ENCODE results near the gene RAB36. TPM values are rescaled to one million over a fixed set of nuclear protein-coding genes. Genes with fewer than 3 reads are reported as not detected.

The RAB36 gene
- total RNA-seq, 3 donors from 2014 or later: 1.0 to 6.4 (median 1.2) TPM

GRCh38 chr22:23117275-23117674 lies 28.0 kb upstream of the RAB36 start:
- no peaks in the 10 kb centered on the region for H3K4me1 ChIP-seq (ENCODE audit: low read depth)
- no peaks in the 10 kb centered on the region for H3K36me3 ChIP-seq (ENCODE audit: low read depth)
- DNase-seq (no peak), ATAC-seq (no peak)
- TF ChIP-seq CTCF (IDR thresholded peaks at IDR 0.05): no peak
- intact Hi-C loops (cut with DNase I, micrococcal nuclease): no loop called here
- H3K4me3 ChIP-seq: no peak overlapping the region
- no peaks in the 10 kb centered on the region for H3K9me3 ChIP-seq

DNA sequence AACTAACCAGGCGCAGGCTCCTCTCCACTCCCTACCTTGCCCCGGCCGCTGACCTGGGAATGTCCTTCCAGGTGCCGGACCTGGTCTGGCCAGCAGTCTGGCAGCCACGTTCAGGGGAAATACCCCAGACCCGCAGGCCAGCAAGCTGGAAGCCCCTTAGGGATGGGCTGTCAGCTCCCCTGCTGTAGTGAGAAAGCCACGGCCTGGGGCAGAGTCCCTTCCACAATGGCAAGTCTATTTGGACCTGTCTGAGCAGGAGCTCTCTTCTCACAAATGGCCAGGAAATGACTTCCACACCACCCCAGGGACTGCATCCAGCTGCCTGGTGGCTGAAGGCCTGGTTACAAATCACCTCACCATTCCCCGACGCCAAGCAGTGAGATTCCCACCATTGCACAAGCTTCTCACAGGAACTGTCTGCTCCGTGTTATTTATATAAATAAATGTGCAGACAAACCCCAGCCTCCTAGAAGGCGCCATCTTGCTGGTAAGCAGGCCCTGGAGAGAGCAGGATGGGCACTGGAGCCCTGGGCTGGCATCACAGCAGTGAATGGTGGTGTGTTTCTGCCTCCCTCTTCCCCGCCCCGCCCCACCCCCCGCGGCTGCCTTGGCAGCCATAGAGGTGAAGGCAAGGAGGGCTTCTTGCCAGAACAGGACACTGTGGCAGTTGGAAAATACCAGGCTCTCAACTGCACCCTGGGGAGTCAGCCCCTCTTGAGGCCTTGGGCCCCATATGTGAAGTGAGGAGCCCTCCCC lies 27.2 kb upstream of the RAB36 start:
- TF ChIP-seq CTCF (IDR thresholded peaks at IDR 0.05): no peak
- H3K9me3 ChIP-seq: no peaks in the 10 kb centered on the region
- intact Hi-C loops (cut with DNase I, micrococcal nuclease): no loop called here
- no peaks in the 10 kb centered on the region for H3K36me3 ChIP-seq (ENCODE audit: low read depth)
- ATAC-seq (no peak), DNase-seq (no peak)
- no peaks in the 10 kb centered on the region for H3K4me1 ChIP-seq (ENCODE audit: low read depth)
- no peak overlapping the region for H3K4me3 ChIP-seq

DNA sequence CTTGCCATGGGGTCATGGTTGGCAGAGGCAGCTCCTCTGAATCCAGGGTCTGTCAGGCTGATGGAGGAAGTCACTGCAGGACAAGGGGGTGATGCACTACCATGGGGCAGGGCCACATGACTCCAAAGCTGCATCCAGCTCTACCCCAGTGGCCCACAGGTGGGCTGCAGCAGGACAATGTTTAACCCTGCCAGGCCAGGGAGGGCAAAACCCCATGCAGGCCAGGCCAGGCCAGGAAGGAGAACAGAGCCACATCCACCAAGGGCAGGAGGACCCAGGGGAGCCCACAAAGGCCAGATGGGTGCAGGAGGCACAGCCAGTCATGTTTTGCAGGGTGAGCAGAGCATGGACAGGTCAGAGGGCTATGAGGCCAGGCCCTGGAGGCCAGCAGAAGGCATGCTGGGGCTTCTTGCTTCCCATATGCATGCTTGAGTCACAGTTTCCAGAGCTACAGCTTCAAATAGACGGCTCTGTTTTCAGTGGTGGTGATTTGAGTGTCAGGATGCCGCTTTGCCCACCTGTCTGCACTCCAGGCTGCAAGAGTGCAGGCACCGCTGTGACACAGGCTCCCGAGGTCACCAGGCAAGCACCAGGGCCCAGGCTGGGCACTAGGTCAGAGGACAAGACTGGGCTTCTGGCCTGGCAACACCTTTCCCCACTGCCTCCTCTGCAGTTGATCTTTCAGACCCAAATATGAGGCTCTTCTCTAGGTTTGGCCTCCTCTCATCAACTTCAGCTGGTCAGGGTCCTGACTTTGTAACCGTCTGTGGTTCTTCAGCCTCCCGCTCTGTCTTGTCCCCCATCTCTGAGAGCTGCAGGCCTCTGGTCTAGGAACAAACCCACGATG lies 26.4 kb upstream of the RAB36 start:
- TF ChIP-seq CTCF (IDR thresholded peaks at IDR 0.05): no peak
- H3K4me3 ChIP-seq: no peak overlapping the region
- no peak for DNase-seq
- H3K9me3 ChIP-seq: no peaks in the 10 kb centered on the region
- intact Hi-C loops (cut with DNase I, micrococcal nuclease): no loop called here
- ATAC-seq: no peak
- no peaks in the 10 kb centered on the region for H3K4me1 ChIP-seq (ENCODE audit: low read depth)
- H3K36me3 ChIP-seq (ENCODE audit: low read depth): no peaks in the 10 kb centered on the region

DNA sequence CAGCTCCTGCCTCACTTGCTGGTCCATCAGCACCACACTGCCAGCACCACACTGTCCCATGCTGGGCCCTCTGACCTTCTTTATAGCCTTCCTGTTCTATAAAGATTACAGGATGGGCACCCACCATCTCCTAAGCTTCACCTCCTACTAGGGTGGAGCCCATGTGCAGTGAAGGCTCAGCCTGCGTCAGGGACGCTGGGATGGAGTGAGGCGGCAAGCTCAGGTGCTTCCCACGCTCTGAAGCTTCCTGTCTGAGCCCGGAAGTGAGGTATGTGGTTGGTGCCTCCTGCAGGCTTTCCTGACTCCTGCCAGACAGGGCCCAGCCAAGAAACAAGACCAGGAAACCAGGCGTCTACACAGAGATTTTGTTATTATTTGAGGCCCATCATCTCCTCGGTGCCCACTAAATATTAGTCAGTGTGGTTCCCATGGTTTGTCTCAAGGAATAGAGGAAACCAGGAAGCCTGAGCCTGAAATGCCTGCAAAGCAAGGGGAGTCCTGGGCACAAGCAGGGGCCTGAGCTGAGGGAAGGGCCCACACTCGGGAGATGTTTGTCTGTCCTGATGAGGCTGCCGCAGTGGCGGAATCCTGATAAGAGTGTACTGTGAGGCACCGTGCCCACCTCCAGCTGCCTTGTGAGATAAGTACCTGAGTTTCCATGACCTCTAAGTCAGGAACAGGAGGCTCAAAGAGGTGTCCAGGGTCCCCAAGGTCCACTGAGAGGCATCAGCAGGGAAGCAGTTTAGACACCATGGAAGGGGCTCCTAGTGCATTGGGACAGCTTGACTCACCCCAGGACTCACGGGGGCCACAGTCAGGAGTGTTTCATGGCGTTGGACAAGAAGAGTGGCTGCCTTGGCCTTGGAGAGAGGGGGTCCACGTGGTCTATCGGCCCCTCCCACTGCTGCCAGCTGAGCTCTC lies 25.5 kb upstream of the RAB36 start:
- no peaks in the 10 kb centered on the region for H3K4me1 ChIP-seq (ENCODE audit: low read depth)
- no peak for TF ChIP-seq CTCF (IDR thresholded peaks at IDR 0.05)
- no peaks in the 10 kb centered on the region for H3K36me3 ChIP-seq (ENCODE audit: low read depth)
- intact Hi-C loops (cut with DNase I, micrococcal nuclease): loop anchor here in 1 of 2 donors (10.0 kb wide), 1 partner anchor 155 kb away; no protein-coding TSS in a partner anchor
- DNase-seq: no peak
- no peaks in the 10 kb centered on the region for H3K9me3 ChIP-seq
- ATAC-seq: peak; percentile 47
- H3K4me3 ChIP-seq: no peak overlapping the region

- DNase-seq (no peak), ATAC-seq (no peak)
- Histone ChIP-seq H3K4me1 (ENCODE audit: low read depth) (no peaks in the 10 kb centered on the region), H3K4me3 (no peak overlapping the region), H3K36me3 (ENCODE audit: low read depth) (no peaks in the 10 kb centered on the region), H3K9me3 (no peaks in the 10 kb centered on the region)
- intact Hi-C loops (cut with DNase I, micrococcal nuclease): loop anchor here in 1 of 2 donors (10.0 kb wide), 1 partner anchor 156 kb away; no protein-coding TSS in a partner anchor
- no peak for TF ChIP-seq CTCF (IDR thresholded peaks at IDR 0.05)
Observed at GRCh38 chr22:23120415-23120899, 24.8 kb upstream of the RAB36 start.
